IMR-90 (cell line): Measurements from ENCODE around the gene SERPINB5. TPM values are rescaled to one million over a fixed set of nuclear protein-coding genes. Genes with fewer than 3 reads are reported as not detected.

Experiments used
- ATAC-seq: fragments of 200-7000 bp; cut with Tn5 transposase; 2 replicates; pipeline ENCODE4 v1.9.1; 2020; ENCODE audit warnings: low read depth, mild to moderate bottlenecking, moderate library complexity
- BruUV-seq: library from RNA; stranded (reverse); fragments of 400-500 nt; replicated peaks from 2 replicates; lab custom pipeline; 2021; lab: Mats Ljungman, UMichigan
- CTCF ChIA-PET: fragments of 300-600 bp; formaldehyde crosslinking; extraction: SDS; loops from one replicate; lab custom pipeline; 2021; ENCODE audit warnings: antibody characterized with exemption; lab: Yijun Ruan, JAX
- POLR2A ChIA-PET: fragments of 300-600 bp; sonication (Branson Sonifier 250); formaldehyde crosslinking; loops from one replicate; lab custom pipeline; 2022; ENCODE audit warnings: antibody characterized with exemption; ENCODE audit not compliant: unreplicated experiment; lab: Charles Lee
- DNase-seq: peaks from one replicate; pipeline ENCODE4 v3.0.0; 2013
- H2AFZ ChIP-seq: replicated peaks from 2 replicates; pipeline ENCODE3; 2013; ENCODE audit warnings: low read length, mild to moderate bottlenecking; ENCODE audit not compliant: poor library complexity
- H2AK5ac ChIP-seq: 2 replicates; pipeline ENCODE4 v1.6.1; 2013; ENCODE audit warnings: low read depth, low read length, inconsistent platforms
- H2AK9ac ChIP-seq: replicated peaks from 2 replicates; pipeline ENCODE3; 2013; ENCODE audit warnings: mild to moderate bottlenecking, low read depth, low read length, moderate library complexity; ENCODE audit not compliant: poor library complexity
- H2BK120ac ChIP-seq: 2 replicates; pipeline ENCODE4 v1.6.1; 2013; ENCODE audit warnings: low read depth, low read length, inconsistent platforms
- H2BK15ac ChIP-seq: 3 replicates; pipeline ENCODE4 v1.6.1; 2013; ENCODE audit warnings: low read depth, low read length, inconsistent platforms
- H2BK20ac ChIP-seq: 2 replicates; pipeline ENCODE4 v1.6.1; 2013; ENCODE audit warnings: low read depth, mild to moderate bottlenecking, inconsistent platforms, low read length, moderate library complexity
- H2BK5ac ChIP-seq: 2 replicates; pipeline ENCODE4 v1.6.1; 2013; ENCODE audit warnings: mild to moderate bottlenecking, low read depth, low read length, inconsistent platforms; ENCODE audit not compliant: poor library complexity, severe bottlenecking
- H3K14ac ChIP-seq: replicated peaks from 2 replicates; pipeline ENCODE4 v1.6.1; 2013; ENCODE audit warnings: low read depth, low read length, inconsistent platforms
- H3K18ac ChIP-seq: 2 replicates; pipeline ENCODE4 v1.6.1; 2013; ENCODE audit warnings: low read depth, low read length, control low read depth
- H3K23ac ChIP-seq: 2 replicates; pipeline ENCODE4 v1.6.1; 2013; ENCODE audit warnings: low read depth, low read length, inconsistent platforms
- H3K27ac ChIP-seq: 2 replicates; pipeline ENCODE4 v1.5.1; 2013; ENCODE audit warnings: mild to moderate bottlenecking, control low read depth, low read length; ENCODE audit not compliant: insufficient read depth
- H3K27me3 ChIP-seq: 2 replicates; pipeline ENCODE4 v1.6.1; 2013; ENCODE audit warnings: low read length; ENCODE audit not compliant: control insufficient read depth, insufficient read depth
- H3K36me3 ChIP-seq: 2 replicates; pipeline ENCODE4 v1.6.1; 2013; ENCODE audit warnings: low read length, mixed read lengths; ENCODE audit not compliant: control insufficient read depth, insufficient read depth
- H3K4ac ChIP-seq: 2 replicates; pipeline ENCODE4 v1.6.1; 2013; ENCODE audit warnings: low read depth, low read length, inconsistent platforms
- H3K4me1 ChIP-seq: 2 replicates; pipeline ENCODE4 v1.6.1; 2013; ENCODE audit warnings: low read length, mixed read lengths; ENCODE audit not compliant: control insufficient read depth, insufficient read depth
- H3K4me2 ChIP-seq: 2 replicates; pipeline ENCODE4 v1.6.1; 2013; ENCODE audit warnings: low read depth, mild to moderate bottlenecking, control low read depth, low read length, moderate library complexity
- H3K4me3 ChIP-seq: 2 replicates; pipeline ENCODE4 v1.5.1; 2013; ENCODE audit warnings: low read depth, mild to moderate bottlenecking, control low read depth, low read length, moderate library complexity; ENCODE audit not compliant: insufficient read depth
- H3K56ac ChIP-seq: 2 replicates; pipeline ENCODE4 v1.6.1; 2013; ENCODE audit warnings: low read length, inconsistent platforms; ENCODE audit not compliant: insufficient read depth; ENCODE audit errors: extremely low read depth
- H3K79me1 ChIP-seq, 2 experiments: 2 replicates each; pipeline ENCODE4 v1.6.1; 2013; ENCODE audit warnings: low read length in 2 of 2, inconsistent platforms in 1 of 2, low read depth in 1 of 2
- H3K9ac ChIP-seq: 2 replicates; pipeline ENCODE4 v1.6.1; 2013; ENCODE audit warnings: low read depth, low read length, control low read depth
- H3K9me1 ChIP-seq: 2 replicates; pipeline ENCODE4 v1.6.1; 2013; ENCODE audit warnings: low read length, inconsistent platforms; ENCODE audit not compliant: insufficient read depth
- H3K9me3 ChIP-seq: 2 replicates; pipeline ENCODE4 v1.6.1; 2013; ENCODE audit warnings: low read length; ENCODE audit not compliant: control insufficient read depth, insufficient read depth
- H4K20me1 ChIP-seq: 2 replicates; pipeline ENCODE4 v1.6.1; 2013; ENCODE audit warnings: low read length, inconsistent platforms; ENCODE audit not compliant: insufficient read depth
- H4K5ac ChIP-seq: 2 replicates; pipeline ENCODE4 v1.6.1; 2013; ENCODE audit warnings: mild to moderate bottlenecking, low read depth, low read length, control low read depth
- H4K8ac ChIP-seq, 2 experiments: 2 replicates each; pipeline ENCODE4 v1.6.1; 2013; ENCODE audit warnings: low read depth in 2 of 2, low read length in 2 of 2, control low read depth in 1 of 2, inconsistent platforms in 1 of 2
- H4K91ac ChIP-seq: 2 replicates; pipeline ENCODE4 v1.6.1; 2013; ENCODE audit warnings: low read depth, low read length, inconsistent platforms; ENCODE audit not compliant: insufficient read depth
- BHLHE40 ChIP-seq: fragments of 150-350 bp; IDR thresholded peaks from 2 replicates; pipeline ENCODE4 v1.6.1; 2016; ENCODE audit warnings: mild to moderate bottlenecking, low read depth, low read length
- CHD1 ChIP-seq: IDR thresholded peaks from 2 replicates; pipeline ENCODE4 v1.6.1; 2012; ENCODE audit warnings: low read depth, low read length, improper control_type of control experiment
- MAFK ChIP-seq: IDR thresholded peaks from 2 replicates; pipeline ENCODE4 v1.6.1; 2012; ENCODE audit warnings: low read depth, low read length, improper control_type of control experiment
- MAZ ChIP-seq: IDR thresholded peaks from 2 replicates; pipeline ENCODE4 v1.6.1; 2012; ENCODE audit warnings: low read depth, mild to moderate bottlenecking, low read length, improper control_type of control experiment, moderate library complexity, borderline replicate concordance
- MXI1 ChIP-seq: IDR thresholded peaks from 2 replicates; pipeline ENCODE4 v1.6.1; 2012; ENCODE audit warnings: low read depth, mild to moderate bottlenecking, low read length, moderate library complexity, borderline replicate concordance
- NFE2L2 ChIP-seq: fragments of 150-350 bp; IDR thresholded peaks from 2 replicates; pipeline ENCODE4 v1.6.1; 2016; ENCODE audit warnings: low read depth, mild to moderate bottlenecking, low read length
- RAD21 ChIP-seq: IDR thresholded peaks from 2 replicates; pipeline ENCODE4 v1.6.1; 2012; ENCODE audit warnings: low read length, improper control_type of control experiment
- RCOR1 ChIP-seq: IDR thresholded peaks from 2 replicates; pipeline ENCODE4 v1.6.1; 2012; ENCODE audit warnings: mild to moderate bottlenecking, low read length, improper control_type of control experiment; ENCODE audit not compliant: insufficient replicate concordance
- RFX5 ChIP-seq: IDR thresholded peaks from 2 replicates; pipeline ENCODE4 v1.8.0; 2012; ENCODE audit warnings: low read depth, mild to moderate bottlenecking, low read length, moderate library complexity
- SMC3 ChIP-seq: fragments of 150-350 bp; IDR thresholded peaks from 2 replicates; pipeline ENCODE4 v1.6.1; 2016; ENCODE audit warnings: low read depth, mild to moderate bottlenecking, antibody characterized with exemption, low read length, moderate library complexity
- USF2 ChIP-seq: fragments of 150-350 bp; IDR thresholded peaks from 2 replicates; pipeline ENCODE4 v1.6.1; 2017; ENCODE audit warnings: mild to moderate bottlenecking, antibody characterized with exemption, low read length, low read depth
- WGBS, 2 experiments: methylation state at CpG; one replicate each; pipeline versions ENCODE4 v1.1.5 to v1.1.7; 2013; ENCODE audit warnings: missing lambda C conversion rate in 2 of 2; ENCODE audit not compliant: insufficient read length in 1 of 2; ENCODE audit errors: extremely low coverage in 2 of 2; 5-methylcytosine and 5-hydroxymethylcytosine counted together
- dilution Hi-C: fragments of 300-500 bp; cut with HindIII; formaldehyde crosslinking; loops from one replicate; pipeline ENCODE4 v1.14.3; 2018; ENCODE audit warnings: low sequenced_read_pairs; ENCODE audit not compliant: unreplicated experiment
- in situ Hi-C: fragments of 300-500 bp; cut with MboI; formaldehyde crosslinking; loops from 3 replicates; pipeline ENCODE4 v1.14.3; 2019; ENCODE audit warnings: low sequenced_read_pairs, inconsistent platforms, mixed read lengths
- intact Hi-C: fragments of 100-400 bp; cut with micrococcal nuclease; formaldehyde crosslinking; loops from 2 replicates; pipeline ENCODE4 v1.10.0; 2022
- polyA plus RNA-seq, 3 experiments: library from polyadenylated mRNA; depleted of rRNA; stranded (reverse); fragments of >200 nt; gene quantifications; 2 replicates each; pipeline ENCODE4 v1.2.3, GENCODE V29; 2012; ENCODE audit warnings: low replicate concordance in 1 of 3
- total RNA-seq: library from RNA; depleted of rRNA; stranded (reverse); fragments of >200 nt; gene quantifications from 2 replicates; pipeline ENCODE4 v1.2.3, GENCODE V29; 2012
- TF ChIP-seq, protein P1 (sequence below): conservative IDR thresholded peaks from 2 replicates; pipeline ENCODE4 v1.5.1; 2012; ENCODE audit warnings: mild to moderate bottlenecking, low read depth, low read length, improper control_type of control experiment
- TF ChIP-seq, protein P2 (sequence below): fragments of 150-350 bp; IDR thresholded peaks from 2 replicates; pipeline ENCODE4 v1.6.1; 2016; ENCODE audit warnings: low read depth, mild to moderate bottlenecking, low read length, moderate library complexity, borderline replicate concordance

SERPINB5 gene
- total and polyA plus RNA-seq, 2 of the 4 experiments (the other 2 are of a cell fraction) = not detected

GRCh38 chr18:63451799-63452660 lies 24.7 kb upstream of the SERPINB5 start:
- H3K36me3 ChIP-seq = no peaks in the 10 kb centered on the region; the same call in 1 of the 2 replicates
- ChIA-PET CTCF (no interaction called here), POLR2A (no interaction called here)
- no peaks in the 10 kb centered on the region for H3K9me3 ChIP-seq
- no peaks in the 10 kb centered on the region; the same call in 1 of the 2 replicates for H3K9me1 ChIP-seq
- H3K27me3 ChIP-seq = no peaks in the 10 kb centered on the region
- H3K4me1 ChIP-seq = no peaks in the 10 kb centered on the region
- no peak overlapping the region for H2BK15ac ChIP-seq
- no peak overlapping the region for H2BK20ac ChIP-seq
- H3K9ac ChIP-seq = no peak overlapping the region
- H4K91ac ChIP-seq = no peak overlapping the region
- no peak overlapping the region for H3K14ac ChIP-seq
- no peaks in the 10 kb centered on the region for H3K79me1 ChIP-seq
- TF ChIP-seq SMC3 (no peak), RFX5 (no peak), MAZ (no peak), BHLHE40 (no peak), CHD1 (no peak), MAFK (no peak), RCOR1 (no peak), MXI1 (no peak), NFE2L2 (no peak), USF2 (no peak), RAD21 (no peak)
- TF ChIP-seq, protein P1, sequence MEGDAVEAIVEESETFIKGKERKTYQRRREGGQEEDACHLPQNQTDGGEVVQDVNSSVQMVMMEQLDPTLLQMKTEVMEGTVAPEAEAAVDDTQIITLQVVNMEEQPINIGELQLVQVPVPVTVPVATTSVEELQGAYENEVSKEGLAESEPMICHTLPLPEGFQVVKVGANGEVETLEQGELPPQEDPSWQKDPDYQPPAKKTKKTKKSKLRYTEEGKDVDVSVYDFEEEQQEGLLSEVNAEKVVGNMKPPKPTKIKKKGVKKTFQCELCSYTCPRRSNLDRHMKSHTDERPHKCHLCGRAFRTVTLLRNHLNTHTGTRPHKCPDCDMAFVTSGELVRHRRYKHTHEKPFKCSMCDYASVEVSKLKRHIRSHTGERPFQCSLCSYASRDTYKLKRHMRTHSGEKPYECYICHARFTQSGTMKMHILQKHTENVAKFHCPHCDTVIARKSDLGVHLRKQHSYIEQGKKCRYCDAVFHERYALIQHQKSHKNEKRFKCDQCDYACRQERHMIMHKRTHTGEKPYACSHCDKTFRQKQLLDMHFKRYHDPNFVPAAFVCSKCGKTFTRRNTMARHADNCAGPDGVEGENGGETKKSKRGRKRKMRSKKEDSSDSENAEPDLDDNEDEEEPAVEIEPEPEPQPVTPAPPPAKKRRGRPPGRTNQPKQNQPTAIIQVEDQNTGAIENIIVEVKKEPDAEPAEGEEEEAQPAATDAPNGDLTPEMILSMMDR = no peak
- TF ChIP-seq, protein P2, sequence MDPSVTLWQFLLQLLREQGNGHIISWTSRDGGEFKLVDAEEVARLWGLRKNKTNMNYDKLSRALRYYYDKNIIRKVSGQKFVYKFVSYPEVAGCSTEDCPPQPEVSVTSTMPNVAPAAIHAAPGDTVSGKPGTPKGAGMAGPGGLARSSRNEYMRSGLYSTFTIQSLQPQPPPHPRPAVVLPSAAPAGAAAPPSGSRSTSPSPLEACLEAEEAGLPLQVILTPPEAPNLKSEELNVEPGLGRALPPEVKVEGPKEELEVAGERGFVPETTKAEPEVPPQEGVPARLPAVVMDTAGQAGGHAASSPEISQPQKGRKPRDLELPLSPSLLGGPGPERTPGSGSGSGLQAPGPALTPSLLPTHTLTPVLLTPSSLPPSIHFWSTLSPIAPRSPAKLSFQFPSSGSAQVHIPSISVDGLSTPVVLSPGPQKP = no peak
- ATAC-seq (no peak), DNase-seq (no peak)
- dilution Hi-C loops (no loop called here), intact Hi-C loops (no loop called here), in situ Hi-C loops (no loop called here)
- no peak overlapping the region for H2AK5ac ChIP-seq
- H4K5ac ChIP-seq = no peak overlapping the region
- BruUV-seq = no TSS peak
- no peak overlapping the region for H3K23ac ChIP-seq
- no CpG with 5 or more reads among the region's 9 CpGs for WGBS, 2 experiments
- no peak overlapping the region for H2BK5ac ChIP-seq
- H2AK9ac ChIP-seq = no peak overlapping the region
- H3K18ac ChIP-seq = no peak overlapping the region
- no peak overlapping the region for H3K4me3 ChIP-seq
- no peak overlapping the region for H3K56ac ChIP-seq
- no peak overlapping the region for H2BK120ac ChIP-seq
- H4K20me1 ChIP-seq = no peaks in the 10 kb centered on the region
- no peak overlapping the region for H3K4ac ChIP-seq
- H3K27ac ChIP-seq = no peak overlapping the region
- no peak overlapping the region for H3K4me2 ChIP-seq
- H4K8ac ChIP-seq = no peak overlapping the region
- no peak overlapping the region for H2AFZ ChIP-seq
